Effector memory CD8-positive, alpha-beta T cell (primary cell): Measurements from ENCODE around the gene LZIC.

Experiments
- ATAC-seq: fragments of 150-1000 bp; cut with Tn5 transposase; replicated peaks from 2 replicates; pipeline ENCODE4 v1.10.0; 2021; ENCODE audit warnings: mild to moderate bottlenecking, moderate library complexity
- DNase-seq, 3 experiments: peaks; one replicate each; pipeline ENCODE4 v3.0.0; 2021
- H3K27ac Mint-ChIP-seq, 2 donors: one replicate each; pipeline ENCODE4 v1.8.0; 2022; ENCODE audit warnings: mild to moderate bottlenecking in 2 of 2, mixed read lengths in 2 of 2, moderate library complexity in 2 of 2
- H3K27me3 Mint-ChIP-seq, 2 donors: one replicate each; pipeline ENCODE4 v1.8.0; 2022; ENCODE audit warnings: mixed read lengths in 2 of 2
- H3K36me3 Mint-ChIP-seq: one replicate; pipeline ENCODE4 v1.8.0; 2022; ENCODE audit warnings: mild to moderate bottlenecking, moderate library complexity, mixed read lengths; ENCODE audit not compliant: insufficient read depth
- H3K4me1 Mint-ChIP-seq, 2 donors: one replicate each; pipeline ENCODE4 v1.8.0; 2022; ENCODE audit warnings: low read depth in 2 of 2, mixed read lengths in 2 of 2
- H3K4me3 Mint-ChIP-seq, 2 donors: one replicate each; pipeline ENCODE4 v1.8.0; 2022; ENCODE audit warnings: mild to moderate bottlenecking in 2 of 2, mixed read lengths in 2 of 2, moderate library complexity in 2 of 2
- H3K9me3 Mint-ChIP-seq, 2 donors: one replicate each; pipeline ENCODE4 v1.8.0; 2022; ENCODE audit warnings: mixed read lengths in 2 of 2

LZIC gene

GRCh38 chr1:9888886-9889285 lies 54.3 kb downstream of the LZIC start:
- Mint-ChIP-seq H3K9me3 (no peaks in the 10 kb centered on the region), H3K27me3 (no peaks in the 10 kb centered on the region), H3K36me3 (peaks cover 4% of the 10 kb centered on the region), H3K4me1 (peaks cover 15 to 16% of the 10 kb centered on the region in 2 donors), H3K4me3 (no peak overlapping the region), H3K27ac (peak overlapping the region in 1 of 2 donors; percentile 41)
- no peak for DNase-seq
- no peak for ATAC-seq

- peak overlapping the region in 1 of 2 donors; percentile 46 for H3K27ac Mint-ChIP-seq
- peaks cover 6% of the 10 kb centered on the region for H3K36me3 Mint-ChIP-seq
- no peak for ATAC-seq
- H3K9me3 Mint-ChIP-seq: no peaks in the 10 kb centered on the region
- DNase-seq: no peak
- no peaks in the 10 kb centered on the region for H3K27me3 Mint-ChIP-seq
- H3K4me3 Mint-ChIP-seq: no peak overlapping the region
- H3K4me1 Mint-ChIP-seq: peaks cover 27 to 28% of the 10 kb centered on the region in 2 donors
Measured at GRCh38 chr1:9887070-9887469, 56.1 kb downstream of the LZIC start.

GRCh38 chr1:9886092-9886742 lies 57.0 kb downstream of the LZIC start:
- no peak for DNase-seq
- Mint-ChIP-seq H3K27me3 (no peaks in the 10 kb centered on the region), H3K4me1 (peaks cover 35 to 36% of the 10 kb centered on the region in 2 donors), H3K9me3 (no peaks in the 10 kb centered on the region), H3K27ac (peak overlapping the region in 1 of 2 donors; percentile 30), H3K36me3 (peaks cover 9% of the 10 kb centered on the region), H3K4me3 (no peak overlapping the region)
- ATAC-seq: no peak

- Mint-ChIP-seq H3K4me3 (no peak overlapping the region), H3K36me3 (peaks cover 6% of the 10 kb centered on the region), H3K9me3 (no peaks in the 10 kb centered on the region), H3K27ac (peak overlapping the region; percentile 88 to 90), H3K27me3 (no peaks in the 10 kb centered on the region), H3K4me1 (peaks cover 37 to 41% of the 10 kb centered on the region in 2 donors)
- ATAC-seq (no peak), DNase-seq (no peak)
Measured at GRCh38 chr1:9884805-9885204, 58.4 kb downstream of the LZIC start.

GRCh38 chr1:9883585-9884449 lies 59.4 kb downstream of the LZIC start:
- Mint-ChIP-seq H3K4me1 (peaks cover 35 to 37% of the 10 kb centered on the region in 2 donors), H3K9me3 (no peaks in the 10 kb centered on the region), H3K36me3 (peaks cover 6% of the 10 kb centered on the region), H3K27ac (peak overlapping the region; percentile 88 to 90), H3K27me3 (no peaks in the 10 kb centered on the region), H3K4me3 (peak overlapping the region in 1 of 2 donors; percentile 10)
- DNase-seq (no peak), ATAC-seq (no peak)

- no peak for DNase-seq
- no peak for ATAC-seq
- no peaks in the 10 kb centered on the region for H3K27me3 Mint-ChIP-seq
- peaks cover 35 to 37% of the 10 kb centered on the region in 2 donors for H3K4me1 Mint-ChIP-seq
- H3K9me3 Mint-ChIP-seq: no peaks in the 10 kb centered on the region
- H3K27ac Mint-ChIP-seq: peak overlapping the region; percentile 88 to 90
- H3K4me3 Mint-ChIP-seq: peak overlapping the region; percentile 58 to 75
- peaks cover 6% of the 10 kb centered on the region for H3K36me3 Mint-ChIP-seq
Measured at GRCh38 chr1:9882945-9883303, 60.3 kb downstream of the LZIC start.

GRCh38 chr1:9882296-9882944 lies 60.8 kb downstream of the LZIC start:
- Mint-ChIP-seq H3K27ac (peak overlapping the region; percentile 88 to 90), H3K36me3 (peaks cover 6% of the 10 kb centered on the region), H3K27me3 (no peaks in the 10 kb centered on the region), H3K4me1 (peaks cover 35 to 37% of the 10 kb centered on the region in 2 donors), H3K9me3 (no peaks in the 10 kb centered on the region), H3K4me3 (peak overlapping the region; percentile 58 to 75)
- ATAC-seq (peak; percentile 84), DNase-seq (peak; percentile 20 to 30 (median 25))

GRCh38 chr1:9881838-9882249 lies 61.3 kb downstream of the LZIC start:
- H3K4me3 Mint-ChIP-seq: peak overlapping the region; percentile 58 to 75
- peak overlapping the region; percentile 88 to 90 for H3K27ac Mint-ChIP-seq
- ATAC-seq (peak; percentile 39), DNase-seq (no peak)
- H3K9me3 Mint-ChIP-seq: no peaks in the 10 kb centered on the region
- peaks cover 6% of the 10 kb centered on the region for H3K36me3 Mint-ChIP-seq
- H3K27me3 Mint-ChIP-seq: no peaks in the 10 kb centered on the region
- H3K4me1 Mint-ChIP-seq: peaks cover 35 to 37% of the 10 kb centered on the region in 2 donors
